Measurements from ENCODE around the gene KCNC2.

The KCNC2 gene

DNA sequence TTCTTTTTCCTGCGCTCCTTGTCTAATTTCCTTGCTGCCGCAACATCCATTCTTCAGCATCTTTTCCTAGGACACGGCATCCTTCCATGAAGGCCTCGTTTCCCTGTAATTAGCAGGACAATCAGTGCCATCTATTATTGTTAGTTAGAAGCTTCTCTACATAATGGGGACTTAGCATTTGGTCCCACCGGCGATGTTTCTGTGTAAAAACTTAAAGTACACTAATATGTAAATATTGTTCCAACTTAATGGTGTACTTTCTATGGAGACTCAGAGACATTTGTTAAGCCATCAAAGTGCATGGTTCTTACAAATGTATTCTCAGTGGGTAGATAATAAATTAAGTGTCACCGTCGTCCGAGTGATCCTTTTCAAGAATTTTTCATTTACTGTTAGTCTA is 17.4 kb downstream of the KCNC2 start:
- no peak for TF ChIP-seq TAF1 (IDR thresholded peaks at IDR 0.05; ENCODE audit: borderline replicate concordance, insufficient read depth, low read length)
- no peak for TF ChIP-seq FOXP2 (optimal IDR thresholded peaks at IDR 0.05; ENCODE audit: borderline replicate concordance, extremely low read depth, extremely low read length, insufficient read depth)
- no peak for TF ChIP-seq POLR2AphosphoS5 (IDR thresholded peaks at IDR 0.05; ENCODE audit: low read depth, low read length)
- TF ChIP-seq, protein P1, sequence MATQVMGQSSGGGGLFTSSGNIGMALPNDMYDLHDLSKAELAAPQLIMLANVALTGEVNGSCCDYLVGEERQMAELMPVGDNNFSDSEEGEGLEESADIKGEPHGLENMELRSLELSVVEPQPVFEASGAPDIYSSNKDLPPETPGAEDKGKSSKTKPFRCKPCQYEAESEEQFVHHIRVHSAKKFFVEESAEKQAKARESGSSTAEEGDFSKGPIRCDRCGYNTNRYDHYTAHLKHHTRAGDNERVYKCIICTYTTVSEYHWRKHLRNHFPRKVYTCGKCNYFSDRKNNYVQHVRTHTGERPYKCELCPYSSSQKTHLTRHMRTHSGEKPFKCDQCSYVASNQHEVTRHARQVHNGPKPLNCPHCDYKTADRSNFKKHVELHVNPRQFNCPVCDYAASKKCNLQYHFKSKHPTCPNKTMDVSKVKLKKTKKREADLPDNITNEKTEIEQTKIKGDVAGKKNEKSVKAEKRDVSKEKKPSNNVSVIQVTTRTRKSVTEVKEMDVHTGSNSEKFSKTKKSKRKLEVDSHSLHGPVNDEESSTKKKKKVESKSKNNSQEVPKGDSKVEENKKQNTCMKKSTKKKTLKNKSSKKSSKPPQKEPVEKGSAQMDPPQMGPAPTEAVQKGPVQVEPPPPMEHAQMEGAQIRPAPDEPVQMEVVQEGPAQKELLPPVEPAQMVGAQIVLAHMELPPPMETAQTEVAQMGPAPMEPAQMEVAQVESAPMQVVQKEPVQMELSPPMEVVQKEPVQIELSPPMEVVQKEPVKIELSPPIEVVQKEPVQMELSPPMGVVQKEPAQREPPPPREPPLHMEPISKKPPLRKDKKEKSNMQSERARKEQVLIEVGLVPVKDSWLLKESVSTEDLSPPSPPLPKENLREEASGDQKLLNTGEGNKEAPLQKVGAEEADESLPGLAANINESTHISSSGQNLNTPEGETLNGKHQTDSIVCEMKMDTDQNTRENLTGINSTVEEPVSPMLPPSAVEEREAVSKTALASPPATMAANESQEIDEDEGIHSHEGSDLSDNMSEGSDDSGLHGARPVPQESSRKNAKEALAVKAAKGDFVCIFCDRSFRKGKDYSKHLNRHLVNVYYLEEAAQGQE (IDR thresholded peaks at IDR 0.05; ENCODE audit: insufficient read depth in 1 of 2, low read depth in 2 of 2, low read length in 2 of 2), result no peak
- no peak for TF ChIP-seq SIN3A (IDR thresholded peaks at IDR 0.05; ENCODE audit: borderline replicate concordance, insufficient read depth, low read length)

DNA sequence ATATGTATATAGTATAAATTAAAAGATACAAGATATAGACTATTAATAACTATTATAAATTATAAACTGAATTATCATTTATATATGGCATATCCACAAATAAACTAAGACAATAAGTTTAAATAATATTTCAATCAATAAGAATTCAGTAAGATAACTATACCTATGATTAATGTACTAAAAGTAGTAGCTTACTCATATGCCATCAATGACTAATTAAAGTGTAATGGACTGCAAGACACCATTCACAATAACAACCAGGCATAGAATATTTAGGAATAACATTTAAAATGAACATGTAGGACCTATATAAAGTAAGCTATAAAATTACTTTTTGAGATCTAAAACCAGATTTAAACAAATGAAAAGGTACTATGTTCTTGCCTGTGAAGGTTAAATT is 18.8 kb downstream of the KCNC2 start:
- TF ChIP-seq FOXP2 (optimal IDR thresholded peaks at IDR 0.05; ENCODE audit: borderline replicate concordance, extremely low read depth, extremely low read length, insufficient read depth) (no peak), TAF1 (IDR thresholded peaks at IDR 0.05; ENCODE audit: borderline replicate concordance, insufficient read depth, low read length) (no peak), POLR2AphosphoS5 (IDR thresholded peaks at IDR 0.05; ENCODE audit: low read depth, low read length) (no peak), SIN3A (IDR thresholded peaks at IDR 0.05; ENCODE audit: borderline replicate concordance, insufficient read depth, low read length) (no peak)
- TF ChIP-seq, protein P1 (IDR thresholded peaks at IDR 0.05; ENCODE audit: insufficient read depth in 1 of 2, low read depth in 2 of 2, low read length in 2 of 2), result no peak

DNA sequence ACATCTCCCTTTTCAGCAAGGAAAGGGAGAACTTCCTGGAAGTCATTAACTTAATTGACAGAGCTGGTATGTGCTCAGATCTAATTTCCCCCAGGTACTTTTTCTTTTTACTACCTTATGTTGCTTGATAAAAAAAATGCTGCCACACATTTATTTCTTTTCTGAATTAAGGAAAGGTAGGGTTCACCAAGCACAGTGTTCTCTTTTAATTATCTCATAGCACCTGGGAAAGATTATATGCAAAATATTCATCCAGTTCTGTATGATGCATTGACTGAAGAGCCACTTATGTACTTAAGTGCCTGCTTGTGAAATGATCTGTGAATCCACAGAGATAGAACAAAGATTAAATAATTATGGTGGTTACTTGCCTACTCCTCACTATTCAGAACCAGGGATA is 25.1 kb downstream of the KCNC2 start:
- TF ChIP-seq, protein P1 (IDR thresholded peaks at IDR 0.05; ENCODE audit: insufficient read depth in 1 of 2, low read depth in 2 of 2, low read length in 2 of 2), result no peak
- no peak for TF ChIP-seq POLR2AphosphoS5 (IDR thresholded peaks at IDR 0.05; ENCODE audit: low read depth, low read length)
- no peak for TF ChIP-seq SIN3A (IDR thresholded peaks at IDR 0.05; ENCODE audit: borderline replicate concordance, insufficient read depth, low read length)
- no peak for TF ChIP-seq FOXP2 (optimal IDR thresholded peaks at IDR 0.05; ENCODE audit: borderline replicate concordance, extremely low read depth, extremely low read length, insufficient read depth)
- no peak for TF ChIP-seq TAF1 (IDR thresholded peaks at IDR 0.05; ENCODE audit: borderline replicate concordance, insufficient read depth, low read length)

DNA sequence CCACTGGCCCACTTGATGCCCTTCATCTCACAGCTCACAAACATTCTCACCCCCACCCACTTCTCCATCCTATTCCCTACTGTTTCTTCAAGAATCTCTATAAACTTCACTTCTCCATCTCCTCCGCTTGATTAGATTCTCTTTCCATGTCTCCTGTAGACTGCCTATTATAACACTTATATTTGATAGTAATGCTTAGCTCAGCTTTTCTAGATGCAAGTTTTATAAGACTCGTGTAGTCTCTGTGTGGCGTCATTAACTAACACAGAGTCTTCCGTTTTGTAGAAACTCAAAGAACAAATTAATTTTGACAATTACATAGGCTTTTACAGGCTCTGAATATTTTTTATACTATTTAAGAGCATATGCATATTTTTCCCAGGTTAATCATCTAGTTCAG is 25.7 kb downstream of the KCNC2 start:
- TF ChIP-seq SIN3A (IDR thresholded peaks at IDR 0.05; ENCODE audit: borderline replicate concordance, insufficient read depth, low read length) (no peak), POLR2AphosphoS5 (IDR thresholded peaks at IDR 0.05; ENCODE audit: low read depth, low read length) (no peak), FOXP2 (optimal IDR thresholded peaks at IDR 0.05; ENCODE audit: borderline replicate concordance, extremely low read depth, extremely low read length, insufficient read depth) (no peak), TAF1 (IDR thresholded peaks at IDR 0.05; ENCODE audit: borderline replicate concordance, insufficient read depth, low read length) (no peak)
- TF ChIP-seq, protein P1 (IDR thresholded peaks at IDR 0.05; ENCODE audit: insufficient read depth in 1 of 2, low read depth in 2 of 2, low read length in 2 of 2), result no peak

DNA sequence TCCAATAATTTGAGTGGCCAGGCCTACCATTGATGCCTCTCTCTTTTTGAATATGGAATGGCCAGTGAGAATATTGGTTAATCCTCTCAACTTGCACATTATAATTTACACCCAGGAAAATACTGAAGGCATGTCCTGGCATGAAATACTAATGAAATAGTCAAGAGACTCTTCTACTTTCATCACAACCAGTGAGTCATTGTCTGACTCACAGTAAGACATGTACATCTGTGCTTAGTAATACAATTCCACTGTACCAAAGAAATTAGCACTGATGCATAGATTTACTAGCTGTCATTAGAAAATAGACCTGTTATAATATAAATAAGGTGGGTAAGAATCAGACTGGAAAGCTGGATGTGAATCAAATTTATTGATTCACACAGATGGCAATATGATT is 31.6 kb downstream of the KCNC2 start:
- no peak for TF ChIP-seq POLR2AphosphoS5 (IDR thresholded peaks at IDR 0.05; ENCODE audit: low read depth, low read length)
- TF ChIP-seq FOXP2 (optimal IDR thresholded peaks at IDR 0.05; ENCODE audit: borderline replicate concordance, extremely low read depth, extremely low read length, insufficient read depth), result no peak
- no peak for TF ChIP-seq TAF1 (IDR thresholded peaks at IDR 0.05; ENCODE audit: borderline replicate concordance, insufficient read depth, low read length)
- no peak for TF ChIP-seq SIN3A (IDR thresholded peaks at IDR 0.05; ENCODE audit: borderline replicate concordance, insufficient read depth, low read length)
- TF ChIP-seq, protein P1 (IDR thresholded peaks at IDR 0.05; ENCODE audit: insufficient read depth in 1 of 2, low read depth in 2 of 2, low read length in 2 of 2), result no peak
